ENCODE data around the gene RAP1GAP.

- no peak for TF ChIP-seq CTCF (conservative IDR thresholded peaks at IDR 0.05 in 1 of 2, IDR thresholded peaks at IDR 0.05 in 1 of 2; ENCODE audit: extremely low read depth in 1 of 2, insufficient read depth in 1 of 2, low read depth in 1 of 2, low read length in 2 of 2)
- TF ChIP-seq EZH2 (IDR thresholded peaks at IDR 0.05; ENCODE audit: borderline replicate concordance, low read length) = no peak
These were observed 103.9 kb downstream of the RAP1GAP start for GRCh38 chr1:21565285-21565684.
